Activated B cell treated with CpG ODN at 0.5 μM for 24 hours (primary cell): ENCODE data around the gene PFKL. TPM values are rescaled to one million over a fixed set of nuclear protein-coding genes. Genes with fewer than 3 reads are reported as not detected.
A peak's percentile ranks its signal among the peaks of the same experiment; 100 is the strongest.

Experiments used
- ATAC-seq: fragments of 200-7000 bp; cut with Tn5 transposase; one replicate; pipeline ENCODE4 v1.10.0; 2021; ENCODE audit warnings: low read depth, mild to moderate bottlenecking, moderate library complexity
- CTCF ChIA-PET: fragments of 350-600 bp; sonication (Branson Sonifier 250); formaldehyde crosslinking; loops from one replicate; lab custom pipeline; 2021; ENCODE audit warnings: antibody characterized with exemption; lab: Charles Lee
- POLR2A ChIA-PET: fragments of 350-600 bp; sonication (Branson Sonifier 250); formaldehyde crosslinking; loops from one replicate; lab custom pipeline; 2021; ENCODE audit warnings: antibody characterized with exemption; lab: Charles Lee
- DNase-seq: peaks from one replicate; pipeline ENCODE4 v3.0.0; 2022
- H3K27ac Mint-ChIP-seq: one replicate; pipeline ENCODE4 v1.8.0; 2020; ENCODE audit warnings: mixed read lengths
- H3K27me3 Mint-ChIP-seq: one replicate; pipeline ENCODE4 v1.8.0; 2021; ENCODE audit warnings: mixed read lengths
- H3K36me3 Mint-ChIP-seq: one replicate; pipeline ENCODE4 v1.8.0; 2021; ENCODE audit warnings: low read depth, mixed read lengths
- H3K4me1 Mint-ChIP-seq: one replicate; pipeline ENCODE4 v1.8.0; 2021; ENCODE audit warnings: mixed read lengths
- H3K4me3 Mint-ChIP-seq: one replicate; pipeline ENCODE4 v1.8.0; 2020; ENCODE audit warnings: mild to moderate bottlenecking, mixed read lengths
- H3K9me3 Mint-ChIP-seq: one replicate; pipeline ENCODE4 v1.8.0; 2020; ENCODE audit warnings: mixed read lengths
- intact Hi-C: fragments of 100-400 bp; cut with micrococcal nuclease; formaldehyde crosslinking; loops from one replicate; pipeline ENCODE4 v1.15.1; 2024
- total RNA-seq: library from RNA; stranded (reverse); gene quantifications from 2 replicates; pipeline ENCODE4 v1.2.3, GENCODE V29; 2022
- TF ChIP-seq, protein P1 (sequence below): fragments of 200-600 bp; IDR thresholded peaks from one replicate; pipeline ENCODE4 v1.8.0; 2022; ENCODE audit warnings: antibody characterized with exemption, mild to moderate bottlenecking

Gene PFKL
- total RNA-seq, 1 donor from 2014 or later = 174 TPM

- intact Hi-C loops = no loop called here
- Mint-ChIP-seq H3K9me3 (peaks cover 8% of the 10 kb centered on the region), H3K4me1 (peaks cover 2% of the 10 kb centered on the region), H3K27ac (no peak overlapping the region), H3K27me3 (no peaks in the 10 kb centered on the region), H3K4me3 (no peak overlapping the region), H3K36me3 (no peaks in the 10 kb centered on the region)
- CTCF ChIA-PET = no interaction called here
- no peak for ATAC-seq
- TF ChIP-seq, protein P1, sequence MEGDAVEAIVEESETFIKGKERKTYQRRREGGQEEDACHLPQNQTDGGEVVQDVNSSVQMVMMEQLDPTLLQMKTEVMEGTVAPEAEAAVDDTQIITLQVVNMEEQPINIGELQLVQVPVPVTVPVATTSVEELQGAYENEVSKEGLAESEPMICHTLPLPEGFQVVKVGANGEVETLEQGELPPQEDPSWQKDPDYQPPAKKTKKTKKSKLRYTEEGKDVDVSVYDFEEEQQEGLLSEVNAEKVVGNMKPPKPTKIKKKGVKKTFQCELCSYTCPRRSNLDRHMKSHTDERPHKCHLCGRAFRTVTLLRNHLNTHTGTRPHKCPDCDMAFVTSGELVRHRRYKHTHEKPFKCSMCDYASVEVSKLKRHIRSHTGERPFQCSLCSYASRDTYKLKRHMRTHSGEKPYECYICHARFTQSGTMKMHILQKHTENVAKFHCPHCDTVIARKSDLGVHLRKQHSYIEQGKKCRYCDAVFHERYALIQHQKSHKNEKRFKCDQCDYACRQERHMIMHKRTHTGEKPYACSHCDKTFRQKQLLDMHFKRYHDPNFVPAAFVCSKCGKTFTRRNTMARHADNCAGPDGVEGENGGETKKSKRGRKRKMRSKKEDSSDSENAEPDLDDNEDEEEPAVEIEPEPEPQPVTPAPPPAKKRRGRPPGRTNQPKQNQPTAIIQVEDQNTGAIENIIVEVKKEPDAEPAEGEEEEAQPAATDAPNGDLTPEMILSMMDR = no peak
- POLR2A ChIA-PET = interaction anchor here (0.6 kb wide), 1 partner anchor 89 kb away, joined by 7 read pairs; the partner anchor contains the start of gene LRRC3
- DNase-seq = no peak
Measured at GRCh38 chr21:44365967-44366585, 66.2 kb downstream of the PFKL start.

GRCh38 chr21:44366586-44367211, 66.8 kb downstream of the PFKL start:
- TF ChIP-seq, protein P1 = no peak
- H3K4me3 Mint-ChIP-seq = no peak overlapping the region
- peaks cover 2% of the 10 kb centered on the region for H3K4me1 Mint-ChIP-seq
- H3K36me3 Mint-ChIP-seq = no peaks in the 10 kb centered on the region
- peaks cover 8% of the 10 kb centered on the region for H3K9me3 Mint-ChIP-seq
- intact Hi-C loops = no loop called here
- ATAC-seq (no peak), DNase-seq (no peak)
- ChIA-PET POLR2A (no interaction called here), CTCF (no interaction called here)
- no peak overlapping the region for H3K27ac Mint-ChIP-seq
- no peaks in the 10 kb centered on the region for H3K27me3 Mint-ChIP-seq

GRCh38 chr21:44368711-44369446, 69.0 kb downstream of the PFKL start:
- POLR2A ChIA-PET = no interaction called here
- no peaks in the 10 kb centered on the region for H3K27me3 Mint-ChIP-seq
- no peaks in the 10 kb centered on the region for H3K36me3 Mint-ChIP-seq
- CTCF ChIA-PET = no interaction called here
- H3K4me3 Mint-ChIP-seq = no peak overlapping the region
- intact Hi-C loops = no loop called here
- H3K27ac Mint-ChIP-seq = no peak overlapping the region
- H3K4me1 Mint-ChIP-seq = peaks cover 2% of the 10 kb centered on the region
- no peaks in the 10 kb centered on the region for H3K9me3 Mint-ChIP-seq
- DNase-seq = no peak
- no peak for ATAC-seq
- TF ChIP-seq, protein P1 = no peak

GRCh38 chr21:44370027-44370735, 70.3 kb downstream of the PFKL start:
- Mint-ChIP-seq H3K27me3 (no peaks in the 10 kb centered on the region), H3K27ac (no peak overlapping the region), H3K4me3 (no peak overlapping the region), H3K4me1 (peaks cover 7% of the 10 kb centered on the region), H3K9me3 (peaks cover 2% of the 10 kb centered on the region), H3K36me3 (no peaks in the 10 kb centered on the region)
- CTCF ChIA-PET = no interaction called here
- POLR2A ChIA-PET = no interaction called here
- peak; percentile 50 for ATAC-seq
- DNase-seq = no peak
- TF ChIP-seq, protein P1 = no peak
- intact Hi-C loops = no loop called here
